ENCODE results near the gene SLC35F3.

Gene SLC35F3

GRCh38 chr1:234222561-234223280 is 318.2 kb downstream of the SLC35F3 start:
- no peaks in the 10 kb centered on the region for H3K9me3 ChIP-seq (ENCODE audit: control insufficient read depth, low read length)
- no peak overlapping the region for H3K4me3 ChIP-seq (ENCODE audit: insufficient read depth, low read depth, low read length)
- 91 to 94% methylated on average over 6 of the region's 6 CpGs for WGBS, 2 experiments

GRCh38 chr1:234226113-234226818 is 321.8 kb downstream of the SLC35F3 start:
- no peaks in the 10 kb centered on the region for H3K36me3 ChIP-seq (ENCODE audit: control insufficient read depth, insufficient read depth, low read length)
- H3K27me3 ChIP-seq (ENCODE audit: control insufficient read depth, insufficient read depth, low read length, poor library complexity, severe bottlenecking) = no peaks in the 10 kb centered on the region
- H3K4me1 ChIP-seq (ENCODE audit: control insufficient read depth, insufficient read depth, low read length) = peaks cover 29% of the 10 kb centered on the region
- no peak overlapping the region for H3K4me3 ChIP-seq (ENCODE audit: insufficient read depth, low read depth, low read length)
- no peaks in the 10 kb centered on the region for H3K9me3 ChIP-seq (ENCODE audit: control insufficient read depth, low read length)
- WGBS, 2 experiments = 43% methylated on average over 5 of the region's 5 CpGs
- no peak overlapping the region for H3K27ac ChIP-seq (ENCODE audit: insufficient read depth, low read depth, low read length, poor library complexity, severe bottlenecking)

More at GRCh38 chr1:234222561-234223280, 318.2 kb downstream of the SLC35F3 start:
- Histone ChIP-seq H3K36me3 (ENCODE audit: control insufficient read depth, insufficient read depth, low read length) (no peaks in the 10 kb centered on the region), H3K4me1 (ENCODE audit: control insufficient read depth, insufficient read depth, low read length) (peaks cover 8% of the 10 kb centered on the region), H3K27ac (ENCODE audit: insufficient read depth, low read depth, low read length, poor library complexity, severe bottlenecking) (no peak overlapping the region), H3K27me3 (ENCODE audit: control insufficient read depth, insufficient read depth, low read length, poor library complexity, severe bottlenecking) (no peaks in the 10 kb centered on the region)

GRCh38 chr1:234226819-234227165 is 322.3 kb downstream of the SLC35F3 start:
- 92% methylated on average over 10 of the region's 10 CpGs for WGBS, 2 experiments
- no peak overlapping the region for H3K4me3 ChIP-seq (ENCODE audit: insufficient read depth, low read depth, low read length)
- no peaks in the 10 kb centered on the region for H3K9me3 ChIP-seq (ENCODE audit: control insufficient read depth, low read length)
- H3K27me3 ChIP-seq (ENCODE audit: control insufficient read depth, insufficient read depth, low read length, poor library complexity, severe bottlenecking) = no peaks in the 10 kb centered on the region
- no peaks in the 10 kb centered on the region for H3K36me3 ChIP-seq (ENCODE audit: control insufficient read depth, insufficient read depth, low read length)
- no peak overlapping the region for H3K27ac ChIP-seq (ENCODE audit: insufficient read depth, low read depth, low read length, poor library complexity, severe bottlenecking)
- peaks cover 29% of the 10 kb centered on the region for H3K4me1 ChIP-seq (ENCODE audit: control insufficient read depth, insufficient read depth, low read length)

GRCh38 chr1:234229581-234230387 is 325.3 kb downstream of the SLC35F3 start:
- H3K27me3 ChIP-seq (ENCODE audit: control insufficient read depth, insufficient read depth, low read length, poor library complexity, severe bottlenecking) = no peaks in the 10 kb centered on the region
- no peak overlapping the region for H3K27ac ChIP-seq (ENCODE audit: insufficient read depth, low read depth, low read length, poor library complexity, severe bottlenecking)
- H3K4me3 ChIP-seq (ENCODE audit: insufficient read depth, low read depth, low read length) = no peak overlapping the region
- H3K9me3 ChIP-seq (ENCODE audit: control insufficient read depth, low read length) = no peaks in the 10 kb centered on the region
- WGBS, 2 experiments = 77 to 85% methylated on average over 10 of the region's 10 CpGs
- peaks cover 29% of the 10 kb centered on the region for H3K4me1 ChIP-seq (ENCODE audit: control insufficient read depth, insufficient read depth, low read length)
- H3K36me3 ChIP-seq (ENCODE audit: control insufficient read depth, insufficient read depth, low read length) = no peaks in the 10 kb centered on the region

- Histone ChIP-seq H3K4me1 (ENCODE audit: control insufficient read depth, insufficient read depth, low read length) (peaks cover 29% of the 10 kb centered on the region), H3K27me3 (ENCODE audit: control insufficient read depth, insufficient read depth, low read length, poor library complexity, severe bottlenecking) (no peaks in the 10 kb centered on the region), H3K27ac (ENCODE audit: insufficient read depth, low read depth, low read length, poor library complexity, severe bottlenecking) (no peak overlapping the region), H3K9me3 (ENCODE audit: control insufficient read depth, low read length) (no peaks in the 10 kb centered on the region), H3K36me3 (ENCODE audit: control insufficient read depth, insufficient read depth, low read length) (no peaks in the 10 kb centered on the region), H3K4me3 (ENCODE audit: insufficient read depth, low read depth, low read length) (no peak overlapping the region)
- 87 to 91% methylated on average over 10 of the region's 10 CpGs for WGBS, 2 experiments
Observed at GRCh38 chr1:234230414-234230862, 326.0 kb downstream of the SLC35F3 start.

GRCh38 chr1:234231061-234231892 is 326.8 kb downstream of the SLC35F3 start:
- H3K27me3 ChIP-seq (ENCODE audit: control insufficient read depth, insufficient read depth, low read length, poor library complexity, severe bottlenecking) = no peaks in the 10 kb centered on the region
- no peaks in the 10 kb centered on the region for H3K36me3 ChIP-seq (ENCODE audit: control insufficient read depth, insufficient read depth, low read length)
- peaks cover 21% of the 10 kb centered on the region for H3K4me1 ChIP-seq (ENCODE audit: control insufficient read depth, insufficient read depth, low read length)
- no peaks in the 10 kb centered on the region for H3K9me3 ChIP-seq (ENCODE audit: control insufficient read depth, low read length)
- H3K4me3 ChIP-seq (ENCODE audit: insufficient read depth, low read depth, low read length) = no peak overlapping the region
- WGBS, 2 experiments = 93 to 94% methylated on average over 55 of the region's 55 CpGs
- H3K27ac ChIP-seq (ENCODE audit: insufficient read depth, low read depth, low read length, poor library complexity, severe bottlenecking) = no peak overlapping the region

GRCh38 chr1:234231893-234232276 is 327.4 kb downstream of the SLC35F3 start:
- no peaks in the 10 kb centered on the region for H3K36me3 ChIP-seq (ENCODE audit: control insufficient read depth, insufficient read depth, low read length)
- WGBS, 2 experiments = 96 to 97% methylated on average over 13 of the region's 13 CpGs
- no peak overlapping the region for H3K4me3 ChIP-seq (ENCODE audit: insufficient read depth, low read depth, low read length)
- H3K4me1 ChIP-seq (ENCODE audit: control insufficient read depth, insufficient read depth, low read length) = peaks cover 21% of the 10 kb centered on the region
- H3K27ac ChIP-seq (ENCODE audit: insufficient read depth, low read depth, low read length, poor library complexity, severe bottlenecking) = no peak overlapping the region
- H3K27me3 ChIP-seq (ENCODE audit: control insufficient read depth, insufficient read depth, low read length, poor library complexity, severe bottlenecking) = no peaks in the 10 kb centered on the region
- no peaks in the 10 kb centered on the region for H3K9me3 ChIP-seq (ENCODE audit: control insufficient read depth, low read length)

GRCh38 chr1:234234199-234234598 is 329.7 kb downstream of the SLC35F3 start:
- Histone ChIP-seq H3K9me3 (ENCODE audit: control insufficient read depth, low read length) (no peaks in the 10 kb centered on the region), H3K4me3 (ENCODE audit: insufficient read depth, low read depth, low read length) (no peak overlapping the region), H3K4me1 (ENCODE audit: control insufficient read depth, insufficient read depth, low read length) (peaks cover 20% of the 10 kb centered on the region), H3K36me3 (ENCODE audit: control insufficient read depth, insufficient read depth, low read length) (no peaks in the 10 kb centered on the region), H3K27me3 (ENCODE audit: control insufficient read depth, insufficient read depth, low read length, poor library complexity, severe bottlenecking) (no peaks in the 10 kb centered on the region), H3K27ac (ENCODE audit: insufficient read depth, low read depth, low read length, poor library complexity, severe bottlenecking) (no peak overlapping the region)
- WGBS, 2 experiments = 38 to 42% methylated on average over 6 of the region's 6 CpGs

GRCh38 chr1:234235434-234235881 is 331.0 kb downstream of the SLC35F3 start:
- Histone ChIP-seq H3K4me1 (ENCODE audit: control insufficient read depth, insufficient read depth, low read length) (peaks cover 8% of the 10 kb centered on the region), H3K4me3 (ENCODE audit: insufficient read depth, low read depth, low read length) (no peak overlapping the region), H3K36me3 (ENCODE audit: control insufficient read depth, insufficient read depth, low read length) (no peaks in the 10 kb centered on the region), H3K9me3 (ENCODE audit: control insufficient read depth, low read length) (no peaks in the 10 kb centered on the region), H3K27ac (ENCODE audit: insufficient read depth, low read depth, low read length, poor library complexity, severe bottlenecking) (no peak overlapping the region), H3K27me3 (ENCODE audit: control insufficient read depth, insufficient read depth, low read length, poor library complexity, severe bottlenecking) (no peaks in the 10 kb centered on the region)
- 95% methylated on average over 4 of the region's 4 CpGs for WGBS, 2 experiments

Data from ectodermal cell (in vitro differentiated cells).